Activated CD4-positive, alpha-beta T cell treated with anti-CD3 and anti-CD28 coated beads, Interleukin-2, Interleukin-4, amounts not matched to agents 100 ng/mL and 50 ng/mL, durations not matched to agents 16 hours and 8 hours (primary cell): Measurements from ENCODE around the gene SETD1A.
"Not testable (repeated sequence)": the region's sequence is repeated elsewhere in the genome, so short reads cannot be mapped to it uniquely, and the experiment has no call there.

Source experiments
- DNase-seq: peaks from one replicate; pipeline ENCODE4 v3.0.0-alpha.2; 2020; ENCODE audit warnings: low spot score

The SETD1A gene

DNA sequence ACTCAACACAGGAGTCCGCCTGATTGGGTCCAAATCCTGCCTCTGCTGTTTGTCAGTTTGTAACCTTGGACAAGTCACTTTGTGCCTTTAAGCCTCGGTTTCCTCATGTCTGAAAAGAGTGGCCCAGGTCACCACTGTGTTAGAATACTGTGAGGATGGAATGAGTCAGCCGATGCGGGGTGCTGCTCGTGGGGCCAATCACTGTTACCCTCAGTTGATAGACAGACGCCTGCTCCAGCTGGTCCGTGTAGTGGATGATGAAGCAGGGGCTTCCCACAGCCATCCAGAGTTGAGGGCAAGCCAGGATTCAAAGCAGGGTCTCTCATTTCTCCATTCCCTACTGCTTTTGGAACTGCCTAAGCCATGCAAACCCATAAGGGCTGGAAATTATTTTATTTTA is 28.4 kb upstream of the SETD1A start:
- DNase-seq, result no peak

DNA sequence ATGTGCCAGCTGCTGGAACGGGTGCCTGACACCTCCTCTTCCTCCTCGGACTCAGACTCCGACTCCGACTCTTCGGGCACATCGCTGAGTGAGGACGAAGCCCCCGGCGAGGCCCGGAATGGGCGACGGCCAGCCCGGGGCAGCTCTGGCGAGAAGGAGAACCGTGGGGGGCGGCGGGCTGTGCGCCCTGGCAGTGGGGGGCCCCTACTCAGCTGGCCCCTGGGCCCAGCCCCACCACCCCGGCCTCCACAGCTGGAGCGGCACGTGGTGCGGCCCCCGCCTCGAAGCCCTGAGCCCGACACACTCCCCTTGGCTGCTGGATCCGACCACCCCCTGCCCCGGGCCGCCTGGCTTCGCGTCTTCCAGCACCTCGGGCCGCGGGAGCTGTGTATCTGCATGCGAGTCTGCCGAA is 27.4 kb upstream of the SETD1A start:
- DNase-seq, result no peak

DNA sequence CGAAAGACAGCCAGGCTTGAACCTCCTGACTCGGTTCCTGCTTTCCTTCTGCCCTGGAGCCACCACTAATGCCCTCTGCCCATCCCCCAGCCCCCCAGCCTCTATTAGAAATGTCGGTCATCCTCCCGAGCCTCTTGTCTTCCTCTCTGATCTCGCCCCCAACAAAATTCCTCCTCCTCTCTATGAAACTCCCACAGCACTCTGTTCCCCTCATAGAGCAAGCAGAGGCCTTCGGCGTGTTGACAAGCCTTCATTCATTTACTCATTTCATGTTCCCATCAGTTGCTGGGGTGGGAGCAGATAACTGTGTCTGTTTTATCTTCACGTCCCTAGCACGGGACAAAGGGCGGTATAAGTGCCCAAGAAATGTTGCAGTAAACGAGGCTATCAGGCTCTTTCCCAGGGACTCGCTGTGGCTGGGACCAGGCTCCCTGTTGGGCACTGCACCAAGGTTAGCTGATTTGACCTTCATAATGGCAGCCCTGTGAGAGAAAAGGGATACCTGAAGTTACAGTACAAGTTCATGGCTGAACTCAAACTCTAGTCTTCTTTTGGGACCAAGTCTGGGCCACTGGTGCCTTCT is 26.4 kb upstream of the SETD1A start:
- DNase-seq, result no peak

DNA sequence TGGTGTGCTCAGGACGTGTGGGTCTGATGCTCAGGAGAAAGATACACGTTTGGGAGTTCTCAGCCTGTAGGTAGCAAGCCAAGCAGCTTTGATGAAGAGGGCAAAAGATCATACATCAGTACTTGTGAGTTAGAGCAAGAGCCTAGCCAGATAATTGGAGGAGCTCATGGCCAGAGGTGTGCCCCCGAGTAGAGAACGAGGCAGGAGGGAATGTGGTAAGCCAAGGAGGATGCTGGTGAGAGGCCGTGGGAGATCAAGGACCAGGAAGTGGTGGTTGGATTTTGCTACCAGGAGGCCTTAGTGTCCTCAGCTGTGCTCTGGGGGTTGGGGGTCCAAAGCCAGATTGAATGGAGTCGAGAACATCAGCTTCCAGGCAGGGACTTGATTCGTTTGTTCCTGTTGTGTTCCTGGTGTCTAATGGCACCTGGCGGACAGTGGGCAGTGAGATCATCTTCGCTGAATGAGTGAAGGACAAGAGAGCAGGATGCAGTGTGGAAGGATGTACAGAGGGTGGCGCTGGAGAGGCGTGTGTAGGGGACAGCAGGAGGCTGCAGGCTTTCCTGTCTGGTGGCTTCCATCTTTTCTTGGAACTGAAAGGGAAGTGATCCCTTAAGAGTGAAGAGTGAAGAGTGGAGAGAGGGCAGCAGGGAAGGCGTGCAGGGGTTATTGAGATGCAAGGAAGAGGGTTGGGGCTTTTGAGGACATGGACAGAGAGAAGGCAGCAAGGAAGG is 22.6 kb upstream of the SETD1A start:
- DNase-seq, result no peak

DNA sequence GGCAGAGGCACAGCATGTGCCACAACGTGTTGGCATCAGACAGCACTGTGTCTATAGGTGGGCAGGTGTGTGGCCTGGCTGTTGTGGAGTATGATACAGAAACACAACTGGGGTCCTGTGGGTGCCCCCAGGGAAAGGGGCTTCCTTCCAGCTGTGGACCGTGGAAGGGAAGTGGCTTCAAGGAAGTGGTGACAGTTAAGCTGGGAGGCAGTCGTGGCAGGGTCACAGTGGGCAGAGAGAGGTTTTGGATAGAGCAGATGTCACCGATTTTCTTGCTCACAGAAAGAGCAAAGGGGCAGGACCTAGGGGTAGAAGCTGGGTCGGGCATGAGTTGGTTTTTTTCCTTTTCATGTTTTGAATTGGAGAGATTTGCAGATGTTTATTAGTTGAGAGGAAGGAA is 19.9 kb upstream of the SETD1A start:
- no peak for DNase-seq

DNA sequence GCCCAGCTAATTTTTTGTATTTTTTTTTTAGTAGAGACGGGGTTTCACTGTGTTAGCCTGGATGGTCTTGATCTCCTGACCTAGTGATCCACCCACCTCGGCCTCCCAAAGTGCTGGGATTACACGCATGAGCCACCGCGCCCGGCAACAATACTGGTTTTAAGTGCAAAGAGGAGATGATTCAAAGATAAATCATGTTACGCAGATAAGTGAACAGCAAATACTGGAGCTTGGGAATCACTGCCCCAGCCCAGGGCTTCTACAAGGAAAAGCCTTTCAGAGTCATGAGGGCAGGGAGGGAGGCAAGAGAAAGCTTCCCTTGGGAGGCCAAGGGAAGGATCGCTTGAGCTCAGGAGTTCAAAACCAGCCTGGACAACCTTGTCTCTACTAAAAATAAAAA is 18.0 kb upstream of the SETD1A start:
- DNase-seq, result not testable (repeated sequence)

DNA sequence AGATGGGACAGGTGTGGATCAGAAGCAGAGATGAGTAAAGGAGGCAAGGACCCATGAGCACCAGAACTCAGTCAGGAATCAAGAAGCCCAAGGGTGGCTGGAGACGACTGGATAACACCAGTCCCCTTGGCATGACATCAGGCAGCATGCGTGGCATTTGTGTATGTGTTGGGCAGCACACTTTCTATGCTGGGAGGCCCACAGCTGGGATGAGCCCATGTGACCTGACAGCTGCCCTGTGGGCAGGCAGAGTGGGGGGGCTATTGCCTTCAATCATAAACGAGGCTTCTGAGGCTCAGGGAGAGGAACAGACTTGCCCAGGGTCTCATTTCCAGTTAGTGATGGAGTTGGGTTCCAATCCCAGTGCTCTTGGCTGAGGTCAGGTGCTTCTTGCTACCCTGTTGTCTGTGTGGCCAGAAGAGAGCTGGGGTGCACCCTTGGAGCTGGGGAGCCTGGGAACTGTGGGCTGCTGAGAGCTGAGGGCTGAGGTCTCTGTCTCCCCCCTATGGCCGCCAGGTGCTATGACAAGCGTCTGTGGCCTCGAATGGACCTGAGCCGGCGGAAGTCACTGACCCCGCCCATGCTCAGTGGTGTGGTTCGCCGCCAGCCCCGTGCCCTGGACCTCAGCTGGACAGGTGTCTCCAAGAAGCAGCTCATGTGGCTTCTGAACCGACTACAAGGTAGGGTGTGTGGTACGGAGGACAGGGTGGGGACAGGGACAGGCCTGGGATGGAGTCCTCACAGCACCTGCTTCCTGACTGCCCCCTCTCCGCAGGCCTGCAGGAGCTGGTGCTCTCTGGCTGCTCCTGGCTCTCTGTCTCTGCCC is 15.7 kb upstream of the SETD1A start:
- peak; percentile 80 for DNase-seq

DNA sequence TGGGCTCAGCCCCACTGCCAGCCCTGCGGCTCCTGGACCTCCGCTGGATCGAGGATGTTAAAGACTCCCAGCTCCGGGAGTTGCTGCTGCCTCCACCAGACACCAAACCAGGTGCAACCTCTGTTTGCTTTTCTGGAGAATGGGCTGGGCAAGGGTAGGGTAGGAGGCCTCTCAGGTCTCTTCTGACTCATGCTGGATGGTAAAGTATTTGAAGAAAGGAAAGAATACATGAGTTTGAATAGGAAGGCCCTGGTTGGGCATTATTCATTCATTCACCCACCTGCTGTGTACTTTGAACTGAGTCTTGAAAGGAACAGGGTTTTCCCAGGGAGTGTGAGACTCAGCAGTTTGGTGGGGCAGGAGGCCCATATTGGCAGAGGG is 15.1 kb upstream of the SETD1A start:
- no peak for DNase-seq

DNA sequence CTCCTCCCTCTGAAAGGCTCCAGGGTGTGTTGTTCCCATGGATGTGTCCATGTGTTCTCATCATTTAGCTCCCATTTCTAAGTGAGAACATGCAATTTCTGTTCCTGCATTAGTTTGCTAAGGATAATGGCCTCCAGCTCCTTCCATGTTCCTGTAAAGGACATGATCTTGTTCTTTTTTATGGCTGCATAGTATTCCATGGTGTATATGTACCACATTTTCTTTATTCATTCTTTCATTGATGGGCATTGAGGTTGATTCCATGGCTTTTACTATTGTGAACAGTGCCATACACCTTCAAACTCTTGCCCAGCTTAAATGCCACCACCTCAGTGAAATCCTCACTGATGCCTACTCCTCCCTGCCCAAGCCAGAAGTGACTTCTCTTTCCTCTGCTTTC is 13.2 kb upstream of the SETD1A start:
- no peak for DNase-seq

DNA sequence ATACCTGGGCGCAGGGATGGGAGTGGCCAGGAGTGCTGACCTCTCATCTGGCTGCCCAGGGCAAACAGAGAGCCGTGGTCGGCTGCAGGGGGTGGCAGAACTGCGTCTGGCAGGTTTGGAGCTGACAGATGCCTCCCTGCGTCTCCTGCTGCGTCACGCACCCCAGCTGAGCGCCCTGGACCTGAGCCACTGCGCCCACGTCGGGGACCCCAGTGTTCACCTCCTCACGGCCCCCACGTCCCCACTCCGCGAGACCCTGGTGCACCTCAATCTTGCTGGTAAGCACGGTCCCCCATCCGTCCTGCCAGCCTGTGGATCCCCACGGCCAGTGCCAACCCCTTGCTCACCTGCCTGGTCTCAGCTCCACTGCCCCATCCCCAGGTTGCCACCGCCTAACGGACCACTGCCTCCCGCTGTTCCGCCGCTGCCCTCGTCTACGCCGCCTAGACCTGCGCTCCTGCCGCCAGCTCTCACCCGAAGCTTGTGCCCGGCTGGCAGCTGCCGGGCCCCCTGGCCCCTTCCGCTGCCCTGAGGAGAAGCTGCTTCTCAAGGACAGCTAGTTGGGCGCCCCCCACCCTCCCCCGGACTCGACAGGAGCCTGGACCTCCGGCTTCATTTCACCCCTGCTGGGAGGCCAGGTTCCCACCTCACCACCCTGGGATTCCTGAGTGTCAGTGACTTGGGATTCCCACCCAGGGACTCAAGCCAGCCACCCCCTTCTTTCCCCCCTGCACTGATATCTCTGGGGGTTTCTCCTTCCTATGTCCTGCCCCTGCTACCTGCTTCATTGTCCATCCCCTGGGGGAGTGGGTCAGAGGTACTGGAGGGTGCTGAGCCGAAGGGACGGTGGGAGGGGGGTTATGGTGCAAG is 10.6 kb upstream of the SETD1A start:
- DNase-seq, result no peak

DNA sequence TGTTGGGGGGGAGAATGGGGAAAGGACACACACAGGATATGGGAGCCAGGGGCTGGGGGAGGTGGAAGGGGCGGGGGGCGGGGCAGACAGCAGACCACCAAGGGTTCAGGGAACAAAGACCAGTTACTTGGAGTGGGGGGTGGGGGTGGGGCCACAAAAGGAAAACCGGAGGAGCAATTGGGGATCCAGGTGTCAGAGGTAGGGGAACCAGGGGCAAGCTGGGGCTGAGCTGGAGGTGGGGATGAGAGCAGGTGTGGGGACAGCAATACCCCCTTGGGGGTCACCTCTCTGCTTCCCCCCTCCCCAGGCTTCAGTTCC is 10.1 kb upstream of the SETD1A start:
- no peak for DNase-seq

DNA sequence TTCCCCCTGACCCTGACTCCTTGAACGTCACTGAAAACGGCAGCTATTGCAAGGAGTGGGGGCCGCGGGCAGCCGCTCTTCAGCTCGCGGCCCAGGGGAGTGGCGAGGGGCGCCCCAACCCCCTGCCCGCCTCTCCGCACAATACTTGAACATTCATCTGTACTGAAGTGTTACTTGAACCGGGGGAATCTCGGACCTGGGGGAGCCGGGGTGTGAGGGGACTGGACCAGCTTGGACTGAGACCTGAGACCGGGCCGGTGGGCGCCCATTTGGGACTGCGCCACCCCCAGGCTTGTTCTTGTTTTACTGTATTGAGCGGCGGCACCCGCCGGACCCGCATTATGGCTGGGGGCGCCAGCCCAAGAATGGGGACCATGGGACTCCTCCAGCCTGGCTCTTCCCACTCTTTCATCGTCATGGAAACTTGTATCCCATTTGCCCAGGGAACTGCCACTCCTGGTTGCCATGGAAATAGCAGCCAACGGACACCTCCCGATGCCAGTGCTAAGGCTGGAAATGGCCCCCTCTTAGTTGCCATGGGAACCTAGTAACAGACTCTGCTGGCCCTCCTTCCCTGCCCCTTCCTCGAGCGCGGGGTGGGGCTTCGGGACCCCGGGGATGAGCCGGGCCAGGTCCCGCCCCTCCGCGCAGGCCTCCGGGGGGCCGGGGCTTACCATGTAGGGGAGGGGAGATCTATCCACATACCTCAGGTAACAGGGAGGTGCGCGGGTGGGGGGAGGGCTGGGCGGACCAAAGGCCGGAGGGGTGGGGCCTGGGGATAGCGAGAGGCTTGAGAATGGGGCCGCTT is 9.5 kb upstream of the SETD1A start:
- DNase-seq, result no peak

DNA sequence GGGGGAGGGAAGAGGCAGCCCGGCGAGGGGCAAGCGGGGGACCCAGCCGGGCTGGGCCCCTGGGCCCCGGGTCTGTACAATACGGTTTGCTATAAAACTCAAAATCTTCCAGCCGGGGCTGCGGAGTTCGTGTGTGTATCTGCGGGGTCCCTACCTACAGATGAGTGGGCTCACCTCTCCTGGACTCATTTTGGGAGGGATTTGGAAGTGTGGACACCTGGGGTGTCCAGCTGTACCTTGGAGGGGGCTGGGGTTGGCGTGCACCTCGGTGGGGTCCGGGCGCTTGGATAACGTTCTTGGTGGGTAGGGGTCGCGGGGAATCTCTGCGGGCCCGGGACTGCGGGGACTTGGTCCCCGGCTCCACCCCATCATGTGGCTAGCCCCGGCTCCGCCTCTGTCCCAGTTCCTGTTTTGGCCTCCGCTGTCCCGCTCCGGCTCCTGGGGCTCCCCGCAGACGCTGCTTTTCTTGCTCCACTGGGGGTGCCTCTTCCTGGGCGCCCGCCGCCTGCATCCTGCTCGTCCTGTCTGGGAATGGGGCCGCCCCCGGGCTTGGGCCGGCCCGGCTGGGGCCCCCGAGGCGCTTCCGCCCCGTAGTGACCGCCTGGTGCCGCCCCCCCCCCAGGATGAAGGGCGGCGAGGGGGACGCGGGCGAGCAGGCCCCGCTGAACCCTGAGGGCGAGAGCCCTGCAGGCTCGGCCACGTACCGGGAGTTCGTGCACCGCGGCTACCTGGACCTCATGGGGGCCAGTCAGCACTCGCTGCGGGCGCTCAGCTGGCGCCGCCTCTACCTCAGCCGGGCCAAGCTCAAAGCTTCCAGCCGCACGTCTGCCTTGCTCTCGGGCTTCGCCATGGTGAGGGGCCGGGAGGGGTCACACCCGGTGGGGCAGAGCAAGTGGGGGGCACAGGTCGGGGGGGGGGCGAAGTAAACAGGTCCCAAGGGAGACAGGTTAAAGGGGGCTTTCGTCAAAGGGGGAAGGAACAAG is 8.6 kb upstream of the SETD1A start, which contains the start of gene ORAI3:
TSS of gene ORAI3 (plus strand) at position 402 of the 983 bp plus-strand sequence. CDS start at position 624, 222 bp downstream.
- DNase-seq, result no peak

DNA sequence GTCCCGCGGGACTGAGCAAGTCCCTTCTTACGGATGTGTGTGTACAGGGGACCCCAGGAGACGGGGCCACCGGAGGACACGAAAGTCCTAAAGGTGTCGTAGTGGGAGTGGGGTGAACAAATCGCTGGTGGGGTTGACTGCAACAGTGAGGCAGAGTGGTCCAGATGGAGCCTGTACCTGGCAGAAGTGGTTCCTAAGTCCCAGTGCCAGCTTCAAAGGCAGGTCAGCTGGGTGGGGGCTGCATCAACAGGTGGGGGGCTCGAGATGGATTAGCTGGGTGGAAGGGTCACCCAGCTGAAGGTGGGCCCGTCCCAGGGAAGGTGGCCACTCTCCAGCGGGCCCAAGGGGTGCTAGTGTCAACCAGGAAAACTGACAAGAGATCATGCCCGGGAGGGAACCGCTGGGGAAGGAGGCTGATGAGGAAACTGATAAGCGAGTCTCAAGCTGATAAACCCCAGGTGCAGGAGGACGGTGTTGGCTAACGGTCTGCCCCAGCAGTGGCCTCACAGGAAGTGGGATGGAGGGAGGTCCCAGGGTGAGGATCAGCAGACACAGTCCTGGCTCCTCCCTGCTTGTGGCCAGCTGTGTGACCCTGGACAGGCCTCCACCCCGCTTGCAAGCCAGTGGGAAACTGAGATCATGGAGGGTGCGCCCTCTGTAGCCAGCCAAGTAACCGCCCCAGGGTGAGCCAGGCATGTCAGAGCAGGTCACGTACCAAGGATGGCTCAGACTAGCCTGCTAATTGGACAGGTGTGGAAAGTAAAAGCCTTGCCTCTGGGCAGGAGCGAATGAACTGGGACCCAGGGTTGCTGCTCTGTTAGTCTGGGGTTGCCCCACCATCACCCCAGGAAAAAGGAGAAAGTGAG is 7.7 kb upstream of the SETD1A start:
- DNase-seq, result peak; percentile 53

DNA sequence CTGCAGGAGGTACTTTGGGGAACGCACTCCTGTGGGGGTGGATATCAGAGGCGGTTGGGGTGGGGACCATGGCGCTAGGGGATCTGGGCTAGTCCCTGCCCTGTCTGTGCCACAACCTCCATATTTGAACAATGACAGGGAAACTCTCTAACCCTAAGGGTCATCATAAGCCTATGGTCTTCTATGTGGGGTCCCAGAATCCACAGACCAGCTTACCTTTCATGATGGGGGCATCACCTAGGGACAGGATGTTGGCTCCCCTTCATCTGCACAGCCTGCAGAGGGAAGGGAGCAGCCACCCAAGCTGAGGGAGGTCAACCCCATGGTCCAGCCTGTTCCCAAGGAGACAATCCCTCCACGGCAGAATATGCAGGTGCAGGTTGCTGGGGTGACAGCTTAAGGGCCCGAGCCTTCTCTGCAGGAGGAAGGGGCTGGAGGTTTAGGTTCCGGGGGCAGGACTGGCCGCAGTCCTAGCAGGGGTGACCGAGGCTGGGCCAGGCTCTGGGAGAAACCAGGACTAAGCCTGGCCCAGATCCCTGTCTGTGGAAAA is 7.0 kb upstream of the SETD1A start:
- no peak for DNase-seq

DNA sequence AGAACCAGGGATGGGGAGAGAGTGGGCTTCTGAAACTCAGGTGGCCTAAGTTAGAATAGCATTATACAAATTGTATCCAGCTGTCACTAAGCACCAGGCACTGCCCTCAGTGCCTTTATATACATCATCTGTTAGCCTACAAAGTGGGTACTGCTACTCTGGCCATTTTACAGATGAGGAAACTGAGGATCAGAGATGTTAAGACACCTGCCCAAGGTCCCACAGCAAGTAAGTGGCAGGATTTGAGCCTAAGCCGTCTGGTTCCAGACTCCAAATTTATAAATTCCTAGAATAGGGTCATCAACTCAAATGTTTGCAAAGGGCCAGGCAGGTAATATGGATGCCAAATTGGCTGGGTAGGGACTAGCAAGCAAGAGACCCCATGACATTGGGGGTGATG is 6.4 kb upstream of the SETD1A start:
- DNase-seq, result no peak

DNA sequence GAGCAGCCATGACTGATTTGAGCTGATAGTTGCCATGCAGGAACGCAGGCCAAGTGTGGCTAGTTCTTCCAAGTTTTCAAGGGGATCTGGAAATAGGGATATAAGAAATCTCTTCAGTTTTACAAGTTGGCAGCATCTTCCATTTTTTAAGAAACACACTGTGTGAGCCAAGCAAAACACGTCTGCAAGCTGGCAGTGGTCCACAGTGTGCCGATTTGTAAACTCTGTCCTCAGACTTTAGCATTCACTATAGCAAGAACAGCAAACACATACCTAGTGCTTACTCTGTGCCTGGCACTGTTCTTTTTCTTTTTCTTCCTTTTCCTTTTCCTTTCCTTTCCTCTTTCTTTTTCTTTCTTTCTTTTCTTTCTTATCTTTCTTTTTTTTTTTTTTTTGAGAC is 5.8 kb upstream of the SETD1A start:
- no peak for DNase-seq

DNA sequence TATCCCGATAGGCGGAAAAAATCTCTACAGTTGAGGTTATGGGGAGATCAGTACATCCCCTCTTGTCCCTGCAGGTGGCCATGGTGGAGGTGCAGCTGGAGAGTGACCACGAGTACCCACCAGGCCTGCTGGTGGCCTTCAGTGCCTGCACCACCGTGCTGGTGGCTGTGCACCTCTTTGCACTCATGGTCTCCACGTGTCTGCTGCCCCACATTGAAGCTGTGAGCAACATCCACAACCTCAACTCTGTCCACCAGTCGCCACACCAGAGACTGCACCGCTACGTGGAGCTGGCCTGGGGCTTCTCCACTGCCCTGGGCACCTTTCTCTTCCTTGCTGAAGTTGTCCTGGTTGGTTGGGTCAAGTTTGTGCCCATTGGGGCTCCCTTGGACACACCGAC is 4.4 kb upstream of the SETD1A start:
- no peak for DNase-seq
